Activated CD8-positive, alpha-beta memory T cell treated with anti-CD3 and anti-CD28 coated beads for 4 hours (primary cell): ENCODE results near the gene PRR19.

ENCODE experiments used
- DNase-seq, 2 donors: peaks; one replicate each; pipeline ENCODE4 v3.0.0-alpha.2; 2020; ENCODE audit warnings: low read depth in 2 of 2

The PRR19 gene

DNA sequence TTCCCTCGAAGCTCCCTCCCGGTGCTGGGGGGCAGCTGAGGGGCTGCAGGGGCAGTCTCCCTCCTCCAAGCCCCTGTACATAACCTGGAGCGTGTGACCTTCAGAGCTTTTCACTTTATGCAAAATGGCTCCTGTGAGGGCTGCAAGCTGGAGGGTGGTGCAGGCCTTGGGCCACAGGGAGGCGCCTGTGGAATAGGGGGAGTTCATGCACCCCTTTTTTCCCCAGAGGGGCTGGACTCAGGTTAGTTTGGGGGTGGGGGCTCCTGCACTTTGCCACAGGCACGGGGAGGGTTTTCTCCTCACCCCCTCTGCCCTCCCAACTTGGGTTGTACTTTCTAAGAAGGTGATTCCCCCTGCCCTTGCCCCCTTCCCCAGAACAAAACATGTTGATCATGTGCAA, 6.6 kb upstream of the PRR19 start:
- DNase-seq, result no peak

DNA sequence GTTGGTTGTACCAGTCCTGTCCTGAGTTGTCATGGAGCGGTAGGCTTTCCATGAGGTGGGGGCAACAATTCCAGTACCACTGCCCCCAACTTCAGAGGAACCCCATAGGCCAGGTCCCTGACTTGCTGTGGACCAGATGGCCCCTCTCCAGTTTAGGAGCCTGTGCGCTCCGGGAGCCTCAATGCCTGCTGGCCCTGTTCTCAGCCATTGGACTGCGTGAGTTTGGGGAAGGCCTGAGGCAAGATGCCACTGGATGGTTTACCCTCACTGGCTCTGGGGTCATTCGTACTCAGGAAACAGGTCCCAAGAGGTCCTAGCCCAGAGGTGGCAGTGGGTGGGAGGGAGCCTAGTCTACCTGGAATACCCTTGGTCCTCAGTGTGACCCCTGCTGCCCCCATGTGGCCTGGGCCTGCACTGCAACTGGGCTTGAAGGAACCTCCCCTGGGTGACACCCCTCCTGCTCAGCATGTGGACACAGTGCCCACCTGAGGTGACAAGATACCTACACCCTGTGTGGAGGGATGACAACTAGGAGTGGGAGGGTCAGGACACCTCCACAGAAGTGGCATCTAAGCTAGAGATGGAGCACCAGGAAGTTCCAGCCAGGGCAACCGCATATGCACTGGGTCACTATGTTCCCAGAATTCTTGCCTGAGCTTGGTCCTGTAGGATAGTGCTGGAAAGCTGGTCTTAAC, 6.0 kb upstream of the PRR19 start:
- DNase-seq, result peak; percentile 75 to 85

DNA sequence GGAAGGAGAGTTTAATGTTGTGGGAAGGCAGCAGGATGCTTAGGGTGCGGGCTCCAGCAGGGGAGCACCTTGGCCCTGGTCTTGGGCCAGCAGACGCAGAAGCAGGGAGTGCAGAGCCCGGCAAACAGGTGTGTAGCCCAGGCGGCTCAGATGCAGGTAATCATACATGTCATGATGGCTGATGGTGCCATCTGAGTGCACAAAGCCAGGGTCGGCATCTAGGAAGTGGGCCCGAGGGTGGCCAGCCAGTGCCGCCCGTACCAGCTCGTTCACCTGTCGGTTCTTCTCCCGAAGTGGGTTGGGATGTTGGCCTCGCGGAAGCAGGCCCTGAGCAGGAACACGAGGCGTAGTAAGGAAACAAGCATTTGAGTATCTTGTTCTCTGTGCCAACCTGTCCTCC, 4.9 kb upstream of the PRR19 start:
- DNase-seq, result no peak

DNA sequence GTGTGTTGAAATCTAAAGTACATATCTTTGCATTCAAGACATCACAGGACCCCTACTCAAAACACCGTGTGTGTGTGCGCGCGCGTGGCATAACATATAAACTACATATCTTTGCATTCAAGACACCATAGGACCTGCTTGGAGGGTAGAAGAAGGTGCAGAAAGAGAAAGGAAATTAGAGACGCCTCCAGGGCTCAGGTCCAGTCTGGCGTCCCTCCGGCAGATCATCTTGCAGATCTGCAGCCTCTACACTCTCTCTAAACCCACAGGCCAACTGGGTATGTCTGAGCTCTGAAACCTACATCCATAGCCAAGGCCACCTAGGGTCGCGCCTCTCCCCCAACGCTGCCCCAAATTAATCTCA, 1.2 kb downstream of the PRR19 start:
- DNase-seq, result no peak

DNA sequence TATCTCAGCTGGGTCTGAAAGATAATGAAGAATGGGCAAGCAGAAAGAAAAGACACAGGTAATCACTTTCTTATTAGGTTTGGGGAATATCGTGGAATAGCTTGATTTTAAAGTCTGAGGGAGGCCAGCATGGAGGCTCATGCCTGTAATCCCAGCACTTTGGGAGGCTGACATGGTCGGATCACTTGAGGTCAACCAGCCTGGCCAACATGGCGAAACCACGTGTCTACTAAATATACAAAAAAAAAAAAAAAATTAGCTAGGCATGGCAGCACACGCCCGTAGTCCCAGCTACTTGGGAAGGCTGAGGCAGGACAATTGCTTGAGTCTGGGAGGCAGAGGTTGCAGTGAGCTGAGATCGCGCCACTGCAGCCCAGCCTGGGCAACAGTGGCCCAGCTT, 1.9 kb downstream of the PRR19 start:
- DNase-seq, result no peak

DNA sequence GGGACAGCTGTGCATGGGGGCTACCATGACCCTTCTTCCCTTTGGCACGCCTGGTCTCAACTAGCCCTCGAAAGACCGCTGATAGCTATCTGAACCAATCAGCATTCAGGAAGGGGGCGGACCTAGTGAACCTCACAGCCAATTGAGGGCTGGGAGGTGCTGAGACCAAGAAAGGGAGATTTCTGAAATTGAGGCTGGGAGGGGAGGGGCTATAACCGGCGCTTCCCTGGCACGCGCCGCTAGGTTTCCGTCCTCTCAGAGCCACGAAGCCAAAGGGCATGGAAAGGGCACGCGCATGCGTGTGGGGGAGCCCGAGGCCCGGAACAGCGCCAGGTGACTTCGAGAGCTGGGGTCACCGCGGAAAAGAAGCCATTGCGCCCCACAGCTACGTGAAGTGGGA, 4.7 kb downstream of the PRR19 start:
- no peak for DNase-seq

DNA sequence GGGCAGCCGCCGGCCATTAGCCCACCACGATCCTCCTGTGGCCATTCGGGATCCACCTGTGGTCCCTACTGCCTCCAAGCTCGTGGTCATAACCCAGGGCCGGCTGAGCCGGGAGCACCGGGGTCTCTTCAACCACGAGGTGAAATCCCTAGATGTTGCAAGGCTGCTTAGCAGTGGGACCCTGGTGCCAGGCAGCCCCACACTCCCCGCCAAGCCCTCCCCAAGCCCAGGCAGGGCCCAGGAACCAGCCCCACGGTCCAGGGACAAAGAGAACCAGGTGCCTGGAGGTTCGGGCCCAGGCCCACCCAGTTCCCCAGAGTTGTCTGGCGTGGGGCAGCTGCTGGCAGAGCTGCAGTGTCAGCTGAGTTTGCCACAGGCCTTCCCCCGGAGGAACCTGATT, 7.8 kb downstream of the PRR19 start:
- DNase-seq, result no peak

DNA sequence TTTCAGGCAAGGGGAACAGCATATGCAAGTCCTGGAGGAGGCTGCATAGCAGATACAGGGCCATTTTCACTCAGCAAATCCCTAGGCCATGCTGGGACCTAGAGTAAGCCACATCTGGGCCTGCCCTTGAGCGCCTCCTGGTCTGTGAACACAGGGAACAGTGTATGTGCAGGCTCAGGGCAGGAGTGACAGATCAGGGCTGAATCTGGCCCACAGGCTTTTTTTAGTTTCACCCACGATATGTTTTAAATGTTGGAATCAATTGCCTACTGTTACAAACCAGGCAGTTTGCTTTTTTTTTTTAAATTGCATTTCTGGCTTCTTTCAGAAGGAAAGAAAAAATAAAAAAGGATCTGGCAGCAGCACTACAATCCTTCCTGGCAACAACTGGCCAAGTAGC, 9.7 kb downstream of the PRR19 start:
- DNase-seq, result no peak

DNA sequence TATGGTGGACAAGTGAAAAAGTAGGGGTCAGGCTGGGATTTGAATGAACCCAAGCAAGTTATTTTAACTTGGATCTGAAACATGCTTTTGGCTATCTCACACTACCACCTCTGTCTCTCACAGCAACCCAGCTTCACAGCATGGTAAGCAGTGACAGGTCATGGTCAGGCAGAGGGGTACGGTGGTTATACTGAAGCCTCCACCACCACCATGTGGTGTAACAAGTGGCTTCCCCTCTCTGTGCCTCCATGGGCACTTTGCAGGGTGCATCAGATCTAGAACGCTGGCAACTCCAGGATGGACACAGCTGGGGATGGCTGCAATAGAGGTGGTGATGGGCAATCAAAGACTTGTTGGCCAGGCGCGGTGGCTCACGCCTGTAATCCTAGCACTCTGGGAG, 10.4 kb downstream of the PRR19 start:
- no peak for DNase-seq

DNA sequence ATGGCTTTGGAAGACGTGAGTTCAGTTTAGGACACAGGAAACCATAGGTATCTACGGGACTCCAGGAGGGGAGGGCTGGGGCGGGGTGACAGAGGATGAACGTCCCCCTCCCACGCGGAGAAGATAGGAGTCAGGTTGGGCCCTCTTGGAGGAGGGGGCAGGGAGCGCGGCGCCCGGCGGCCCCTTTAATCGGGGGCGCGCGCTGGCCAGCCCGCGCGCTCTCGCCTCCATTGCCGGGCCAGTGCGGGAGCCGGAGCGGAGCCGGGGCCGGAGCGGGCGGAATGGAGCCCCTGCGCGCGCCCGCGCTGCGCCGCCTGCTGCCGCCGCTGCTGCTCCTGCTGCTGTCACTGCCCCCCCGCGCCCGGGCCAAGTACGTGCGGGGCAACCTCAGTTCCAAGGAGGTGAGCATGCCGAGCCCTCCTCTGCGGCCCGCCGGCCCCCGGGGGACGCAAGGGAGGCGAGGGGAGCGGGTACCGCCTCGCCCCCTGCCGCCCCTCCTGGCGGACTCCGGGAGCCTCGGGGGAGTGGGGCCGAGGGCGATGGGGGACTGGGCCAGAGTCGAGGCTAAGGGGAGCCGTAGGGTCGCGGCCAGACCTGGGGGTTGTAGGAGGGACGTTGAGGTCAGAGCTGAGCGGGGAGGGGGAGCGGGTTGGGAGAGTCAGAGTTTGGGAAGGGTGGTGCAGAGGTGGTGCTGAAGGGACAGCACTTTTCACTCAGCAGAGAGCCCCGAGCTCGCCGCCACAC, 11.3 kb downstream of the PRR19 start, which contains the start of gene TMEM145:
TMEM145 (plus strand) TSS at position 214 of the 744 bp plus-strand sequence; CDS start at position 282, 68 bp downstream.
- DNase-seq, result no peak

DNA sequence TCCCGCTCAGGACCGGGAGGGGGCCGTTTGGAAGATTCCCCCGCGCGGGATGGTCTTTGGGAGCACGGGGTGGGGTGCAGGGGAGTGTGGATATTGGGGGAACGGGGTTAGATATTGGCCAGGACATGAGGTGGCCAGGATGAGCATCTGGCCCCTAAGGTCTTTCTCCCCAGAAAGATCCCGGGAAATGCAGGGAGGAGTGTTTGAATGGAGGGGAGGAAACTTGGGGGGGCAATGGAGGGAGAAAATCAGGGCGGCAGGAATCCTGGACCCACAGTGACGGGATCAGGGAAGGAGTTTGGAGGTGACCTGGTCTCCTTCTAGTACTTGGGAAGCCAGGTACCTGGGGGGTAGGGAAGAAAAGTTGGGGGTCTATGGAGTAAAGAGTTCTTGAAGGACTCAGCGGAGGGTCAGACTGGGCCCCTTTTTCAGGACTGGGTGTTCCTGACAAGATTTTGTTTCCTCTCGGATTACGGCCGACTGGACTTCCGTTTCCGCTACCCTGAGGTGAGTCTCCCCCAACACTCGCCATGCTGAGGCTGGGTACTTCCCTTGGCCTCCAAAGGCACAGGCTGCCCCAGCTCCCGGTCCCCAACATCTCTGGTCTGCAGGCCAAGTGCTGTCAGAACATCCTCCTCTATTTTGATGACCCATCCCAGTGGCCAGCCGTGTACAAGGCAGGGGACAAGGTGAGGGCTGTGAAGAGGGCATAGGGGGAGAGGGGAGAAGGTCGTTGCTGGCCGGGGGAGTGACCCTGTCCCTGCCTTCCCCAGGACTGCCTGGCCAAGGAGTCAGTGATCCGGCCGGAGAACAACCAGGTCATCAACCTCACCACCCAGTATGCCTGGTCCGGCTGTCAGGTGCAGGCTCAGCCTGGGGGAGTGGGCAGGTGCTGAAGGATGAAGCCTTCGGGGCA, 12.2 kb downstream of the PRR19 start:
- DNase-seq, result no peak

DNA sequence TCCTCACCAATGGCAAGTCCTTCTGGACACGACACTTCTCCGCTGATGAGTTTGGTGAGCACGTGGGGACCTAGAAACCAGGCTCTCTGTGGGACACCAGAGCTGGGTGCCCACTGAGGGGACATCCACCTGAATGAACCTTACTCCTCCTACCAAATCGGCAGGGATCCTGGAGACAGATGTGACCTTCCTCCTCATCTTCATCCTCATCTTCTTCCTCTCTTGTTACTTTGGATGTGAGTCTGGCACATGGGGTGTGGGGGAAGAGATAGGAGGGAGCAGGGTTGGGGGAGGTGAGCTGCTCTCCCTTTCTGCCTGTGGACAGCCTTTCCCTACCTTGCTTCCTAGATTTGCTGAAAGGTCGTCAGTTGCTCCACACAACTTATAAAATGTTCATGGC, 13.1 kb downstream of the PRR19 start:
- no peak for DNase-seq

DNA sequence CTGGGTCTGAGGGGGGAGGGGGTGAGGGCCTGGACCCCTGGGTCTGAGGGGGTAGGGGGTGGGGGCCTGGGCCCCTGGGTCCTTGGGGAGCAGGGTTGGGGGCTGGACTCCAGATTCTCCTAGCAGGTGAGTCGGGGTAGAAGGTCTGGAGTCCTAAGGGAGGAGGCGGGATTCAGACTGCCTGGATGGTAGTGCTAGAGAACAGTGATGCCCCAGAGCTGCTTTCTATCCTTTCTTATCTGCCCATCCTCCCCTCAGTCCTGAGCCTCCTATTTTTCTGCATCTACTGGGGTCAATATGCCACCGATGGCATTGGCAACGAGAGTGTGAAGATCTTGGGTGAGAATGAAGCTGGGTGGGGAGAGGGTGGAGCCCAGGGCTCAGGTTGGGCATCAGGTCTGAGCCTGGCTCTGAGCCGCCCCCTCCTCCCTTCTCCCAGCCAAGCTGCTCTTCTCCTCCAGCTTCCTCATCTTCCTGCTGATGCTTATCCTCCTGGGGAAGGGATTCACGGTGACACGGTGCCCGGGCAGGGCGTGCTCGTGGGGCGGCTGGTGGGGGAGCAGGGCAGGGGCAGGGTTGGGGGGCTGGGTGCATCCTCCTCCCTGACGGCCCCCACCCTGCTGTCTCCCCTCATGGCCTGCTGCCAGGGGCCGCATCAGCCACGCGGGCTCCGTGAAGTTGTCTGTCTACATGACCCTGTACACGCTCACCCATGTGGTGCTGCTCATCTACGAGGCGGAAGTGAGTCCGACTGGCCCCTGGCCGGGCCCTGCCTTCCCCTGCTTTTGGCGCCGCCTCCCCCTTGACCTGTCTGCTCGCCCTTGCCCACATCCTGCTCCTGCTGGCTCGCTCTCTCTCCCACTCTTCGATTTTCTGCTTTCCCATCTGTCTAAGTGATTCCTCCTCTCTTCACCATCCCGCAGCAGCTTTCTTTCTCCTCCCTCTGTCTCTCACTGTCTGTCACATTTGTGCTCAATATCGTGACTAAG, 14.6 kb downstream of the PRR19 start:
- DNase-seq, result no peak

DNA sequence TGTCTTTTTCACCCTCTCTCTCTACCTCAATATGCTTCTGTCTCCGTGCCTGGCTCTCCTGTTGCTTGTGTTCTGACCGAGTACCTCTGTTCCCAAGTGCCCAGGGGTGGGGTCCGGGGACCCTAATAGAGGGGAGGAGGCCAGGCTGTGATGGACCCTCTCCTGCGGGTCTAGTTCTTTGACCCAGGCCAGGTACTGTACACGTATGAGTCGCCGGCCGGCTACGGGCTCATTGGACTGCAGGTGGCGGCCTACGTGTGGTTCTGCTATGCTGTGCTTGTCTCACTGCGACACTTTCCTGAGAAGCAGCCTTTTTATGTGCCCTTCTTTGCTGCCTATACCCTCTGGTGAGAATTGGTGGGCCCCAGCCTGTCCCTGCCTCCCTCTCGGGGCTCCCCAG, 15.6 kb downstream of the PRR19 start:
- DNase-seq, result no peak

DNA sequence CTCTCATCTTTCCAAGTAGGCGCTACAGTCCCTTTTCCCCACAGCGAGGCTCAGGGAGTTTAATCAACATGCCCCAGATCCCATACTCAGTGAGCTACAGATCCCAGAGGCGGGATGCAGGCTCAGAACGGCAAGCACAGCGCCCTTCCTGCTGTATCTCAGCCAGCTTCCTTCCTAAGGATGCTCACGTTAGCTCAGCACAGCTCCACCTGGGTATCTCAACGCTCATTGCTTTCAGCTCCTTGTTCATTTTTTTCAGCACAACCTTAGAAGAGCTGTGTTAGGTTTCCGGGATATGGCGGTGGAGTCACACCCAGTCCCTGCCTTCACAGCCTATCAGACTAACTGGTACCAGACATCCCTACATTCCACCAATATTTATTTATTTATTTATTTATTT, 20.4 kb downstream of the PRR19 start:
- no peak for DNase-seq

DNA sequence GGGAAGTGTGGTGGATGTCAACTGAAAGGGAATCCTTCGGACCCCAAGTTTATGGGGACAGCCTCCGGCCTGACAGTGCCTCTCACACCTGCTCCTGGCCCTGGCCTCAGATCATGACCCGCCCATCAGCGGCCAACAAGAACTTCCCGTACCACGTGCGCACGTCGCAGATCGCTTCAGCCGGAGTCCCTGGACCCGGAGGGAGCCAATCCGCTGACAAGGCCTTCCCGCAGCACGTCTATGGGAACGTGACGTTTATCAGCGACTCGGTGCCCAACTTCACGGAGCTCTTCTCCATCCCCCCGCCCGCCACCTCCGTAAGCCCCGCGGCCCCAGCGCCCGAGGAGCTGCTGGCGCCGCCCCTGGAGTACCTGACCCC, 21.5 kb downstream of the PRR19 start:
- DNase-seq, result no peak

DNA sequence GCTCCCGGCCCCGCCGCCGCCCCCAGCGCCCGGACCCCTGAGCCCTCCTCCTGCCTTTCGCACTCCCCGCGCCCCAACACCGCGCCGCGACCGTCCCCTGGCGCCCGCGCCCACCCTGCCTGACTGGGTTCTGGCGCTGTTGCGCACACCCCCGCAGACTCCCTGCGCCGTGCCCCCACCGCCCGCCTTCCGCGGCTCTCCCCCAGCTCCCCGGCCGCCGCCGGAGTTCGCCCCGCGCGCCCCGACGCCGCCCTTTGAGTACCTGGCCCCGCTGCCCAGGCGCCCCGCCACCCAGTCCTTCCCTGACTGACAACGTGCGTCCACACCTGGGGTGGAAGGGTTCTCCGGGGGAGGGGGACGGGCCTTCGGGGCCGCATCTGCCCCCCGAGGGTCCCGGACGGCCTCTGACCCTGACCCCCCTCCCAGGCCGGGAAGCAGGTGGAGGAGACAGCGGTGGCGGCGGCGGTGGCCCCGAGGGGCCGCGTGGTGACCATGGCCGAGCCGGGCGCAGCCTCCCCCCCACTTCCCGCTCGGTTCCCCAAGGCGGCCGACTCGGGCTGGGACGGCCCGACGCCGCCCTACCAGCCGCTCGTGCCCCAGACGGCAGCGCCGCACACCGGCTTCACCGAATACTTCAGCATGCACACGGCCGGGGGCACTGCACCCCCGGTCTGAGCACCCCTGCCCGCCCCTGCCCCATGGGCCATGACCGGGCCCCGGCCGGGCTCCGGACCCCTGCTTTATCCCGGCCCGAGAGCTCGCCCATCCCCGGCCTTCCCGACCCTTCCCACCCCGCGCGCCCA, 22.1 kb downstream of the PRR19 start:
- no peak for DNase-seq

DNA sequence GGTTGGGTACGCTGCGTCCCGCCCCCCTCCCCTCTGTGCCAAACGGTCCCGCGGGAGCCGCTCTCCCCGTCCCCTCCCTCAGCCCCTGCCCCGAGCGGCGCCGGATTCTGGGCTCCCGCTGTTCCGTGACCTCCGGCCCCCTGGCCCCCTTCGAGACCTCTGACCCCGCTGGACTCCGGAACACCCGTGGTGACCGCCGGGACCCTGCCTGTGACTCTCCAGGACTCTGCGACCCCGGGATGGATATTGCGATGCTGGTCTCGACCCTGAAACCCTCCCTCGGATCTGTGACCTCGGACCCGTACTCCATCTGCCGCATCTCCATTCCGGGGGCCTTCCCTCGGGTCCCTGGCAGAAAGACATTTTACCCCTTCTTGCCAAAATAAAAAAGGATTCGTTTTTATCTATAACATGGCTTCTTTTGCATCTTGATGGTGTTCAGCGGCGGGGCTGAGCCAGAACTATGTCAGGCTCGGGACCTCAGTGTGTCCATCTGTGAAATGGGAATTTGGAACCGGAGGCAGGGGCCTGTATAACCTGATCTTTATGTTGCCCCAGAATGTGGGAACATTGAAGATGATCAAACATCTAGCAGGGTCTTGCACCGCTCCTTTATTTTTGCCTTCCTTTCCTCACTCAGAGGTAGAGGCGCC, 22.8 kb downstream of the PRR19 start:
- no peak for DNase-seq

DNA sequence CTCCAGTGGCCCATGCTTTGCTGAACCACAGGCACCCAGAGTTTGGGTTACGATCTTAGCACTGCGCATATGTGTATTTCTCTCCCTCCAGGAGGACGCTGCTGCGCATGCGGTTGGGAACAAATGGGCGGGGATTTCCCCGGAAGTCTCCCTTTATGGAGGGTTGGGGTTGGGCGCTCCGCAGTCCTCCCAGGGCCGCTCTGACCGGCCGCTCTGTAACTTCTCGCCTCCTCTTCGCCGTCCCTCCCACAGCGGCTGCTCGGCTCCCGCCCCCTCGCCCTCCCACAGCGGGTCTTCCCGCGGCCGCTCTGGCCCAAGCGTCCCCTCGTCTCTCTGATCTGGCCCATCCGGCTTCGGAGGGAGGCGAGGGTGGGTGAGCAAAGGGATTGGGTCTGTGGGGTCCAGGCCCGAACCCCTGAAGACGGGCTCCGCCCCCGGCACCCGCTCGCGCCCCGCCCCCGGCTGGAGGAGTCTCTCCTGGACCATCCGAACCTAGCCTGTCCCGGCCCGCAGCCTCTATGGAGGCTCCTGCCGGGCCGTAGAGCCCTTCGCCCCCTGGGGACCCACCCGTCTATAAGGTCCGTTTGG, 23.5 kb downstream of the PRR19 start, which contains the start of gene MEGF8:
MEGF8 (plus strand) TSS at position 328 of the 588 bp plus-strand sequence. CDS start 609 bp downstream, outside the sequence.
- DNase-seq, result peak; percentile 97 to 98
